IMR-90 (cell line): ENCODE results near the gene FKBP6.

Experiments
- CTCF ChIP-seq: conservative IDR thresholded peaks from 2 replicates; pipeline ENCODE4 v1.5.1; 2012; ENCODE audit warnings: mild to moderate bottlenecking, low read depth, low read length, improper control_type of control experiment
- MAFK ChIP-seq: IDR thresholded peaks from 2 replicates; pipeline ENCODE4 v1.6.1; 2012; ENCODE audit warnings: low read depth, low read length, improper control_type of control experiment

GRCh38 chr7:73397521-73398281, 69.7 kb downstream of the FKBP6 start:
- TF ChIP-seq CTCF: no peak
- no peak for TF ChIP-seq MAFK
